Measurements from ENCODE around the gene DAP3.
"Not testable (repeated sequence)": the region's sequence is repeated elsewhere in the genome, so short reads cannot be mapped to it uniquely, and the experiment has no call there.

The DAP3 gene

DNA sequence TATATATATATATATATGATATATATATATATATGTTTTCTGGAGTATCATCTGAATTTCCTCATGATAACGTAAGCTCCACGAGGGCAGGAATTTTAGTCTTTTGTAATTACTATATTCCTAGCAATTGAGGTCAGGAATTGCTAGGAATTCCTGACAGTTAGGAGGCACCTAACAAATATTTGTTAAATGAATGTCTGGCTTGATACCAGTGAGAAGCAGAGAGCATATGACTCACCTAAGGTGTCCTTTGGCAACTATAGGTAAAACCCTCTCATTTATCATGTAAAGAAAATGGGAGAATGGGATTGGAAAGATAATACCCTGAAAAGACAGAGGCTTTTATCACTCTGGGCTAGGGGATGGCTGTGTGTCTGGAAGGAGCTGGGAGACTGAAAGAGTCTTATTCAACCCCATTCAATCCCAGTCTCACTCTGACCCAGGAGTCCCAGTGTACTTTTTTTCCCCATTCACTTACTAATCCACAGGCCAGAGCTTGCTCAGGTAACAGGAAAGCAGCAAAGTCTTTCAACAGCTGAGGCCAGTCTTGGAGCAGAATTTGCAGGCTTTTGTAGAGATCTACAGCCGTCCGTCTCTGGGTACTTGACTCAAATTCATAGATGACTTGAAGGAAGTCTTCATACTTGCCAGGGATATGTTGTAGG lies 71.2 kb downstream of the DAP3 start:
- H3K9me3 ChIP-seq (replicated peaks; ENCODE audit: insufficient read depth, low read length): no peaks in the 10 kb centered on the region
- no peaks in the 10 kb centered on the region for H3K9me2 ChIP-seq (replicated peaks; ENCODE audit: insufficient read depth, low read length)
- peaks cover 6% of the 10 kb centered on the region; the same call in 1 of the 2 replicates for H3K36me3 ChIP-seq (replicated peaks; ENCODE audit: insufficient read depth, low read length)
- no peaks in the 10 kb centered on the region for H3K4me1 ChIP-seq (ENCODE audit: low read length)
- TF ChIP-seq EZH2 (optimal IDR thresholded peaks at IDR 0.05; ENCODE audit: low read depth, low read length) (no peak), EZH2phosphoT487 (IDR thresholded peaks at IDR 0.05; ENCODE audit: low read length) (no peak)
- TF ChIP-seq, protein P1, sequence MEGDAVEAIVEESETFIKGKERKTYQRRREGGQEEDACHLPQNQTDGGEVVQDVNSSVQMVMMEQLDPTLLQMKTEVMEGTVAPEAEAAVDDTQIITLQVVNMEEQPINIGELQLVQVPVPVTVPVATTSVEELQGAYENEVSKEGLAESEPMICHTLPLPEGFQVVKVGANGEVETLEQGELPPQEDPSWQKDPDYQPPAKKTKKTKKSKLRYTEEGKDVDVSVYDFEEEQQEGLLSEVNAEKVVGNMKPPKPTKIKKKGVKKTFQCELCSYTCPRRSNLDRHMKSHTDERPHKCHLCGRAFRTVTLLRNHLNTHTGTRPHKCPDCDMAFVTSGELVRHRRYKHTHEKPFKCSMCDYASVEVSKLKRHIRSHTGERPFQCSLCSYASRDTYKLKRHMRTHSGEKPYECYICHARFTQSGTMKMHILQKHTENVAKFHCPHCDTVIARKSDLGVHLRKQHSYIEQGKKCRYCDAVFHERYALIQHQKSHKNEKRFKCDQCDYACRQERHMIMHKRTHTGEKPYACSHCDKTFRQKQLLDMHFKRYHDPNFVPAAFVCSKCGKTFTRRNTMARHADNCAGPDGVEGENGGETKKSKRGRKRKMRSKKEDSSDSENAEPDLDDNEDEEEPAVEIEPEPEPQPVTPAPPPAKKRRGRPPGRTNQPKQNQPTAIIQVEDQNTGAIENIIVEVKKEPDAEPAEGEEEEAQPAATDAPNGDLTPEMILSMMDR (IDR thresholded peaks at IDR 0.05; ENCODE audit: low read length): no peak
- no peak overlapping the region for H3K9ac ChIP-seq (ENCODE audit: low read length)
- H3K79me2 ChIP-seq (ENCODE audit: low read length): no peaks in the 10 kb centered on the region
- H4K20me1 ChIP-seq (ENCODE audit: insufficient read depth, low read length): no peaks in the 10 kb centered on the region
- no peak overlapping the region for H3K4me3 ChIP-seq (ENCODE audit: low read length)
- no peak overlapping the region for H3K4me2 ChIP-seq (ENCODE audit: low read depth, low read length)
- H3K27ac ChIP-seq (ENCODE audit: low read length): no peak overlapping the region
- no peak for DNase-seq
- no peaks in the 10 kb centered on the region for H3K27me3 ChIP-seq (replicated peaks; ENCODE audit: insufficient read depth, low read length)
- no peak overlapping the region for H2AFZ ChIP-seq (ENCODE audit: low read length)
- no peaks in the 10 kb centered on the region for H3F3A ChIP-seq (ENCODE audit: insufficient read depth, low read length)

DNA sequence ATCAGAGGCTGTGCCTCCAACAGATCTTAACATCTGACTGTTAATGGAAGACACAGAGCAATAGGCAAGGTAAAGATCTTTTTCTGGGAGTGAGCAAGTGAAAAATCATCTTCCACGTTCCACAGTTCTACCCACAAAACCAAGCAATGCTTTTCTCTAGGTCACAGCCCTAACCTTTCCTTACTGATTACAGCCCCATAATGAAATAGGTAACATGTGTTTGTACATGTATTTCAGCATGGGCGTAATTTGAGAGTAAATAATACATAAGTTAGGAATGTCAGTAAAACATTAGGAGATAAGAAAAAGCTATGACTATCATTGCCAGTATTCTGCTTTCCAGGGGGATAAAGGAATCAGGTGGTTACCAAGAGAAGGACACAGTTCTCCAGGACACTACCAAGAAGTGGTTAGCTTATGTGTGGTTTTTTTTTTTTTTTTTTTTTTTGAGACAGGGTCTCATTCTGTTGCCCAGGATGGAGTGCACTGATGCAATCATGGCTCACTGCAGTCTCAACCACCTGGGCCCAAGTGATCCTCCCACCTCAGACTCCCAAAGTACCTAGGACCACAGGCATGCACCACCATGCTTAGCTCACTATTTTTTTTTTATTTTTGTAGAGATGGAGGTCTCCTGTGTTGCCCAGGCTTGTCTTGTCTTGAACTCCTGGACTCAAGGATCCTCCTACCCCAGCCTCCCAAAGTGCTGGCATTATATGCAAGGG lies 72.0 kb downstream of the DAP3 start:
- Histone ChIP-seq H3K9ac (ENCODE audit: low read length) (no peak overlapping the region), H3K9me3 (replicated peaks; ENCODE audit: insufficient read depth, low read length) (no peaks in the 10 kb centered on the region), H3K4me2 (ENCODE audit: low read depth, low read length) (no peak overlapping the region), H3K27me3 (replicated peaks; ENCODE audit: insufficient read depth, low read length) (no peaks in the 10 kb centered on the region), H3K79me2 (ENCODE audit: low read length) (no peaks in the 10 kb centered on the region), H3F3A (ENCODE audit: insufficient read depth, low read length) (no peaks in the 10 kb centered on the region), H4K20me1 (ENCODE audit: insufficient read depth, low read length) (no peaks in the 10 kb centered on the region), H3K4me1 (ENCODE audit: low read length) (no peaks in the 10 kb centered on the region), H3K9me2 (replicated peaks; ENCODE audit: insufficient read depth, low read length) (no peaks in the 10 kb centered on the region), H3K36me3 (replicated peaks; ENCODE audit: insufficient read depth, low read length) (peaks cover 6% of the 10 kb centered on the region; the same call in 1 of the 2 replicates), H2AFZ (ENCODE audit: low read length) (no peak overlapping the region), H3K4me3 (ENCODE audit: low read length) (no peak overlapping the region), H3K27ac (ENCODE audit: low read length) (no peak overlapping the region)
- DNase-seq: no peak
- TF ChIP-seq EZH2 (optimal IDR thresholded peaks at IDR 0.05; ENCODE audit: low read depth, low read length) (no peak), EZH2phosphoT487 (IDR thresholded peaks at IDR 0.05; ENCODE audit: low read length) (no peak)
- TF ChIP-seq, protein P1 (IDR thresholded peaks at IDR 0.05; ENCODE audit: low read length): no peak

DNA sequence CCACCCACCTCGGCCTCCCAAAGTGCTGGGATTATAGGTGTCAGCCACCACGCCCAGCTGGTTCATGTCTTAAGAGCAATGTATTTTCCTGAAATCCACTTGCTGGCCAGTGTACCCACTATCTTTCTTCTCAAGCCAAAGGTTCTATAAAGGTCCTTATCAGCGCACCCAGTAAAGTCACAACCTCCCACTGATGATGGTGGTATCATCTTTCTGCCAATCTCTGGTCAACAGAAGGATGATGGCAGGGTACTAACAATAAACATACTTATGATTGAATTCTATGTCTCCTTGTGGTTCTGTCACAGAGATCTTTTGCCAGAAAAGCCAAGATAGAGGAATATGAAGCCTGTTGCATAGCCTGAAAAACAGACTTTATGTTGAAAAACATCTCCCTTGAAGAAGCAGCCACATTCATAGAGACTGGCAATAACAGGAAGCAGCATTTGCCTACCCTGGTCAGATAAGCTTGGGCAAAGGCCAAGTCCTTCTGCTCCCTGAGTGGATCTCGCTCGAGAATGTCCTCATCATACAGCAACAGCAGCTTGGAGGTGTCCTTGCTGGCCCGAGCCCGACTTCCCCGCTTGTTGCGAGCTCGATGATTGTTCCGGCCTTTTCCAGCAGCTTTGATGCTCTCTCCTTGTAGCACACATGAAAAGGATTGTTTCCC lies 73.0 kb downstream of the DAP3 start:
- Histone ChIP-seq H3K9ac (ENCODE audit: low read length) (no peak overlapping the region), H3K27me3 (replicated peaks; ENCODE audit: insufficient read depth, low read length) (no peaks in the 10 kb centered on the region), H3F3A (ENCODE audit: insufficient read depth, low read length) (no peaks in the 10 kb centered on the region), H2AFZ (ENCODE audit: low read length) (no peak overlapping the region), H3K4me1 (ENCODE audit: low read length) (no peaks in the 10 kb centered on the region), H4K20me1 (ENCODE audit: insufficient read depth, low read length) (no peaks in the 10 kb centered on the region), H3K79me2 (ENCODE audit: low read length) (no peaks in the 10 kb centered on the region), H3K9me3 (replicated peaks; ENCODE audit: insufficient read depth, low read length) (no peaks in the 10 kb centered on the region), H3K36me3 (replicated peaks; ENCODE audit: insufficient read depth, low read length) (peaks cover 6% of the 10 kb centered on the region; the same call in 1 of the 2 replicates), H3K4me2 (ENCODE audit: low read depth, low read length) (no peak overlapping the region), H3K27ac (ENCODE audit: low read length) (no peak overlapping the region), H3K9me2 (replicated peaks; ENCODE audit: insufficient read depth, low read length) (no peaks in the 10 kb centered on the region), H3K4me3 (ENCODE audit: low read length) (no peak overlapping the region)
- TF ChIP-seq EZH2 (optimal IDR thresholded peaks at IDR 0.05; ENCODE audit: low read depth, low read length): no peak
- TF ChIP-seq EZH2phosphoT487 (IDR thresholded peaks at IDR 0.05; ENCODE audit: low read length): no peak
- TF ChIP-seq, protein P1 (IDR thresholded peaks at IDR 0.05; ENCODE audit: low read length): no peak
- no peak for DNase-seq

DNA sequence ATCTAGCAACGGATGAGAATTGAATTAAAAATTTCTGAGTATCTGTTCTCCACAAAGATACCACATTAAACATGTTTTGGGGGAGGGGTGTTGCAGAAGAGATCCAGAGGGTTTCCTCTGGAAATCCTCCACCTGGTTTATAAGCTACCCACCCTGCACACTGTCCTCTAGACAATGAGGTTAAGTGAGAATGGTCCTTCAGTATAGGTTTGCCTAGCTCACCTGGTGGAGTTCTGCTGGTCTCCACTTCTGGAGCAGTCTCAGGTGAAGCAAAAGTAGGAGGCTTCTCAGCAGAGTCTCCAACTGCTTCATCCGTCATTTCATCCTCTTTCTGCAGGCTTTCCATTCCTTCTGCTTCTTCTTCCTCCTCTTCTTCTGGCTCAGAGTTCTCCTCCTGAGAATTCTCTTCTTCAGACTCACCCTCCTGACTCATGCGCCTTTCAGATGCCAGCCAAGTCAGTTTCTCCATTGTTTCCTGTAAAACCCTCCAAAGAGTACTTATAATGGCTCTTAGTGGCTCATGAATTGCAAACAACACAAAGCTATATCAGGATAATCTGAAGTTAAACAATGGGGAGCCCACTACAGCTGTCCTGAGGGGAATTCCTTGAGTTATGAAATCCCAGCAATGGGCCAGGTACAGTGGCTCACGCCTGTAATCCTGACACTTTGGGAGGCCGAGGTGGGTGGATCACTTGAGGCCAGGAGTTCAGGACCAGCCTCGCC lies 74.4 kb downstream of the DAP3 start:
- H4K20me1 ChIP-seq (ENCODE audit: insufficient read depth, low read length): not testable (repeated sequence)

DNA sequence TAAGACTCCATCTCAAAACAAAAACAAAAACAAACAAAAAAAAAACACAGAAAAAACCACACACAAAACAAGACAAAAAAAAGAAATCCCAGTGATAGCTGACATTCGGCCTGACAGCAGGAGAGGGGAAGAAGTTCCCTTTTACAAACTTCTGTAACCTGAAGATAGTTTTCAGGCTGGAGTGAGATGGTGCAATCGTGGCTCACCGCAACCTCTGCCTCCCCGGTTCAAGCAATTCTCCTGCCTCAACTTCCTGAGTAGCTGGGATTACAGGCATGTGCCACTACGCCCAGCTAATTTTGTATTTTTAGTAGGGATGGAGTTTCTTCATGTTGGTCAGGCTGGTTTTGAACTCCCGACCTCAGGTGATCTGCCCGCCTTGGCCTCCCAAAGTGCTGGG lies 75.1 kb downstream of the DAP3 start:
- not testable (repeated sequence) for H2AFZ ChIP-seq (ENCODE audit: low read length); H3F3A ChIP-seq (ENCODE audit: insufficient read depth, low read length); H3K27me3 ChIP-seq (replicated peaks; ENCODE audit: insufficient read depth, low read length); H3K4me2 ChIP-seq (ENCODE audit: low read depth, low read length); H3K79me2 ChIP-seq (ENCODE audit: low read length); H3K9me2 ChIP-seq (replicated peaks; ENCODE audit: insufficient read depth, low read length); H3K9ac ChIP-seq (ENCODE audit: low read length); H3K9me3 ChIP-seq (replicated peaks; ENCODE audit: insufficient read depth, low read length); H3K4me3 ChIP-seq (ENCODE audit: low read length); H3K27ac ChIP-seq (ENCODE audit: low read length); H4K20me1 ChIP-seq (ENCODE audit: insufficient read depth, low read length); DNase-seq; H3K4me1 ChIP-seq (ENCODE audit: low read length); H3K36me3 ChIP-seq (replicated peaks; ENCODE audit: insufficient read depth, low read length)

More for the DNA sequence above, 74.4 kb downstream of the DAP3 start:
- H2AFZ ChIP-seq (ENCODE audit: low read length); DNase-seq; H3K27ac ChIP-seq (ENCODE audit: low read length); H3K79me2 ChIP-seq (ENCODE audit: low read length); H3K4me1 ChIP-seq (ENCODE audit: low read length); H3K36me3 ChIP-seq (replicated peaks; ENCODE audit: insufficient read depth, low read length); H3K9me2 ChIP-seq (replicated peaks; ENCODE audit: insufficient read depth, low read length); H3K4me3 ChIP-seq (ENCODE audit: low read length); H3F3A ChIP-seq (ENCODE audit: insufficient read depth, low read length); H3K9me3 ChIP-seq (replicated peaks; ENCODE audit: insufficient read depth, low read length); H3K9ac ChIP-seq (ENCODE audit: low read length); H3K4me2 ChIP-seq (ENCODE audit: low read depth, low read length); H3K27me3 ChIP-seq (replicated peaks; ENCODE audit: insufficient read depth, low read length): not testable (repeated sequence)

Data from MM.1S (cell line).